ENCODE measurements around the gene ANKMY2.

- no peak for TF ChIP-seq REST (tag by site-specific recombination; IDR thresholded peaks at IDR 0.05)
- TF ChIP-seq ZNF114 (tag by site-specific recombination; IDR thresholded peaks at IDR 0.05): no peak
- TF ChIP-seq EGR2 (tag by site-specific recombination; IDR thresholded peaks at IDR 0.05; ENCODE audit: low read depth): no peak
These were observed 6.1 kb upstream of the ANKMY2 start for GRCh38 chr7:16651396-16652239.
